Fibroblast of lung (primary cell): ENCODE measurements around the gene LRP1.

ENCODE experiments used
- CTCF ChIP-seq, 2 donors: IDR thresholded peaks in 1 of 2; conservative IDR thresholded peaks in 1 of 2; 1 replicate in 1 of 2; 2 replicates in 1 of 2; pipeline ENCODE4 v1.5.1; 2011 to 2012; ENCODE audit warnings: low read length in 2 of 2, control low read depth in 1 of 2, inconsistent platforms in 1 of 2, low read depth in 1 of 2, mild to moderate bottlenecking in 1 of 2
- EZH2 ChIP-seq: IDR thresholded peaks from 2 replicates; pipeline ENCODE4 v1.5.1; 2012; ENCODE audit warnings: low read length, control low read depth, mild to moderate bottlenecking; ENCODE audit errors: missing control alignments

- TF ChIP-seq CTCF (conservative IDR thresholded peaks at IDR 0.05 in 1 of 2, IDR thresholded peaks at IDR 0.05 in 1 of 2; ENCODE audit: low read depth in 1 of 2, low read length in 2 of 2): no peak
- no peak for TF ChIP-seq EZH2
Observed at GRCh38 chr12:57190821-57191220, 62.5 kb downstream of the LRP1 start.
